ENCODE results near the gene TMEM175.

TMEM175 gene

GRCh38 chr4:970046-970745 is 37.9 kb downstream of the TMEM175 start:
- no peak overlapping the region for H3K4me3 ChIP-seq (ENCODE audit: low read length, poor library complexity, severe bottlenecking)
- peaks cover 25% of the 10 kb centered on the region for H3K4me1 ChIP-seq (ENCODE audit: insufficient read depth, low read length, poor library complexity, severe bottlenecking)
- H3F3A ChIP-seq (ENCODE audit: low read depth) = no peaks in the 10 kb centered on the region
- H3K9me2 ChIP-seq (replicated peaks; ENCODE audit: low read depth, low read length) = no peaks in the 10 kb centered on the region
- no peak overlapping the region for H3K9ac ChIP-seq (ENCODE audit: low read depth, low read length, poor library complexity, severe bottlenecking)
- no peak overlapping the region for H2AFZ ChIP-seq (ENCODE audit: low read length)
- H3K79me2 ChIP-seq (ENCODE audit: insufficient read depth, low read length) = peaks cover 11% of the 10 kb centered on the region; the same call in 1 of the 2 replicates
- H4K20me1 ChIP-seq (ENCODE audit: insufficient read depth, low read length, poor library complexity, severe bottlenecking) = no peaks in the 10 kb centered on the region
- no peaks in the 10 kb centered on the region for H3K9me3 ChIP-seq (ENCODE audit: insufficient read depth, low read depth, low read length)
- H3K4me2 ChIP-seq (ENCODE audit: low read depth, low read length, poor library complexity, severe bottlenecking) = peak overlapping the region; percentile 28
- H3K27me3 ChIP-seq (ENCODE audit: insufficient read depth, low read length, poor library complexity, severe bottlenecking) = no peaks in the 10 kb centered on the region
- H3K36me3 ChIP-seq (ENCODE audit: insufficient read depth, low read length) = no peaks in the 10 kb centered on the region
- TF ChIP-seq, protein P1, sequence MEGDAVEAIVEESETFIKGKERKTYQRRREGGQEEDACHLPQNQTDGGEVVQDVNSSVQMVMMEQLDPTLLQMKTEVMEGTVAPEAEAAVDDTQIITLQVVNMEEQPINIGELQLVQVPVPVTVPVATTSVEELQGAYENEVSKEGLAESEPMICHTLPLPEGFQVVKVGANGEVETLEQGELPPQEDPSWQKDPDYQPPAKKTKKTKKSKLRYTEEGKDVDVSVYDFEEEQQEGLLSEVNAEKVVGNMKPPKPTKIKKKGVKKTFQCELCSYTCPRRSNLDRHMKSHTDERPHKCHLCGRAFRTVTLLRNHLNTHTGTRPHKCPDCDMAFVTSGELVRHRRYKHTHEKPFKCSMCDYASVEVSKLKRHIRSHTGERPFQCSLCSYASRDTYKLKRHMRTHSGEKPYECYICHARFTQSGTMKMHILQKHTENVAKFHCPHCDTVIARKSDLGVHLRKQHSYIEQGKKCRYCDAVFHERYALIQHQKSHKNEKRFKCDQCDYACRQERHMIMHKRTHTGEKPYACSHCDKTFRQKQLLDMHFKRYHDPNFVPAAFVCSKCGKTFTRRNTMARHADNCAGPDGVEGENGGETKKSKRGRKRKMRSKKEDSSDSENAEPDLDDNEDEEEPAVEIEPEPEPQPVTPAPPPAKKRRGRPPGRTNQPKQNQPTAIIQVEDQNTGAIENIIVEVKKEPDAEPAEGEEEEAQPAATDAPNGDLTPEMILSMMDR (conservative IDR thresholded peaks at IDR 0.05; ENCODE audit: low read length) = no peak
- TF ChIP-seq EZH2phosphoT487 (IDR thresholded peaks at IDR 0.05; ENCODE audit: borderline replicate concordance) = no peak

- H3K4me2 ChIP-seq (ENCODE audit: low read depth, low read length, poor library complexity, severe bottlenecking) = peak overlapping the region; percentile 28
- peaks cover 11% of the 10 kb centered on the region; the same call in 1 of the 2 replicates for H3K79me2 ChIP-seq (ENCODE audit: insufficient read depth, low read length)
- no peak overlapping the region for H3K9ac ChIP-seq (ENCODE audit: low read depth, low read length, poor library complexity, severe bottlenecking)
- no peaks in the 10 kb centered on the region for H3K9me2 ChIP-seq (replicated peaks; ENCODE audit: low read depth, low read length)
- H3K36me3 ChIP-seq (ENCODE audit: insufficient read depth, low read length) = no peaks in the 10 kb centered on the region
- H2AFZ ChIP-seq (ENCODE audit: low read length) = no peak overlapping the region
- H3K9me3 ChIP-seq (ENCODE audit: insufficient read depth, low read depth, low read length) = no peaks in the 10 kb centered on the region
- peak overlapping the region; percentile 7 for H3K4me3 ChIP-seq (ENCODE audit: low read length, poor library complexity, severe bottlenecking)
- no peaks in the 10 kb centered on the region for H3F3A ChIP-seq (ENCODE audit: low read depth)
- H4K20me1 ChIP-seq (ENCODE audit: insufficient read depth, low read length, poor library complexity, severe bottlenecking) = no peaks in the 10 kb centered on the region
- TF ChIP-seq EZH2phosphoT487 (IDR thresholded peaks at IDR 0.05; ENCODE audit: borderline replicate concordance) = no peak
- TF ChIP-seq, protein P1 (conservative IDR thresholded peaks at IDR 0.05; ENCODE audit: low read length) = no peak
- no peaks in the 10 kb centered on the region for H3K27me3 ChIP-seq (ENCODE audit: insufficient read depth, low read length, poor library complexity, severe bottlenecking)
- peaks cover 25% of the 10 kb centered on the region for H3K4me1 ChIP-seq (ENCODE audit: insufficient read depth, low read length, poor library complexity, severe bottlenecking)
Measured at GRCh38 chr4:970854-971520, 38.7 kb downstream of the TMEM175 start.

DNA sequence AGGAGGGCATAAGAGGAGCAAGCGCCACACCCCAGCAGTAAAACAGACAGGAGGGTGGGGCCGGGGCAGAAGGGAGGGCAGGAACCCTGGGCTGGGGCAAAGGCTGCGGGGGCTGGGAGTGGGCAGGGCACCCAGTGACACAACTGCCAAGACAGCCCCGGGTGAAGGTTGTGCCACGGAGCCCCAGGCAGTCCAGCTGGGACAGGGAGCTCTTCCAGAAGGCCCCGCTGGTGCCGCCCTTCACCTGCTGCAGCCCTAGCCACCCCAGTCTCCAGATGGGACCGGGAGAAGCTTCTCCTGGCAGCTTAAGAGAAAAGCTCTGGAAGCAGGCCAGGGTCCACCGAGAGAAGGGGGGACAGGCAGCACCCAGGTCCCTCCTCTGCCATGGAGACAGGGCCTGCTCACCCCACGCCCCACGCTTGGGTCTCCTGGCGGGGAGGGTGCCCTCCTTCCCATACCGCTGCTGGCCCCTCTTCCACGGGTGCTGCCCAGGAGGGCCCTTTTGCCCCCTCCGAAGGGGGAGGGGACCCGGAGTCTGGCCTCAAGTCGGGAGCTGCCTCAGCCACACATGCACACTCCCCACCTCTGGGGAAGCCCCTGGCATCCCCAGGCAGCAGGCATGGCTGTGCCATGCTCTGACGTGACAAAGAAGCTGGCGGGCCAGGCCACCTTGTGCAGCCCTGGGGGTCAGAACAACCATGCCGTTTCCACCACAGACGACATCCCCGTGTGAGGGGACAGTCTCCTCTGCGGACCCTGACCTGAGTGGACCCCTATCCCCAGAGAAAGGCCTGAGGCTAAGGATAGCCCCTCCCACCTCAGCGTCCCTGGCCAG is 39.6 kb downstream of the TMEM175 start:
- H3K4me2 ChIP-seq (ENCODE audit: low read depth, low read length, poor library complexity, severe bottlenecking) = peak overlapping the region; percentile 87
- no peaks in the 10 kb centered on the region for H4K20me1 ChIP-seq (ENCODE audit: insufficient read depth, low read length, poor library complexity, severe bottlenecking)
- no peaks in the 10 kb centered on the region for H3K36me3 ChIP-seq (ENCODE audit: insufficient read depth, low read length)
- H3K9me2 ChIP-seq (replicated peaks; ENCODE audit: low read depth, low read length) = no peaks in the 10 kb centered on the region
- H3K9me3 ChIP-seq (ENCODE audit: insufficient read depth, low read depth, low read length) = no peaks in the 10 kb centered on the region
- H3K79me2 ChIP-seq (ENCODE audit: insufficient read depth, low read length) = peaks cover 11% of the 10 kb centered on the region; the same call in 1 of the 2 replicates
- no peak for TF ChIP-seq EZH2phosphoT487 (IDR thresholded peaks at IDR 0.05; ENCODE audit: borderline replicate concordance)
- TF ChIP-seq, protein P1 (conservative IDR thresholded peaks at IDR 0.05; ENCODE audit: low read length) = no peak
- no peaks in the 10 kb centered on the region for H3F3A ChIP-seq (ENCODE audit: low read depth)
- peaks cover 29% of the 10 kb centered on the region for H3K4me1 ChIP-seq (ENCODE audit: insufficient read depth, low read length, poor library complexity, severe bottlenecking)
- H2AFZ ChIP-seq (ENCODE audit: low read length) = no peak overlapping the region
- peak overlapping the region; percentile 82 for H3K4me3 ChIP-seq (ENCODE audit: low read length, poor library complexity, severe bottlenecking)
- peak overlapping the region; percentile 68 for H3K9ac ChIP-seq (ENCODE audit: low read depth, low read length, poor library complexity, severe bottlenecking)
- H3K27me3 ChIP-seq (ENCODE audit: insufficient read depth, low read length, poor library complexity, severe bottlenecking) = no peaks in the 10 kb centered on the region

All from Loucy (cell line).